ENCODE results near the gene DNAJB7.

The DNAJB7 gene

GRCh38 chr22:40813912-40814315 lies 48.0 kb downstream of the DNAJB7 start:
- Histone ChIP-seq H3K4me1 (ENCODE audit: control insufficient read depth in 1 of 2, insufficient read depth in 2 of 2, low read length in 2 of 2) (peaks cover 11 to 16% of the 10 kb centered on the region in 2 donors), H3K27ac (ENCODE audit: low read length) (no peak overlapping the region), H3K4me3 (ENCODE audit: low read depth in 1 of 2, low read length in 2 of 2) (no peak overlapping the region), H3K27me3 (ENCODE audit: low read depth, low read length) (no peaks in the 10 kb centered on the region), H3K9me3 (ENCODE audit: control insufficient read depth in 1 of 2, low read length in 2 of 2) (no peaks in the 10 kb centered on the region), H3K36me3 (ENCODE audit: control insufficient read depth in 1 of 2, insufficient read depth in 2 of 2, low read length in 2 of 2) (no peaks in the 10 kb centered on the region)
